HEK293 (cell line): ENCODE measurements around the gene MRPL20.
"Not testable (repeated sequence)": the region's sequence is repeated elsewhere in the genome, so short reads cannot be mapped to it uniquely, and the experiment has no call there.

Experiments used
- HOXA7 ChIP-seq: sonication (generic); formaldehyde crosslinking; IDR thresholded peaks from 2 replicates; pipeline ENCODE4 v1.8.1; 2022; ENCODE audit warnings: missing genetic modification reagents, borderline replicate concordance
- SETDB1 ChIP-seq: IDR thresholded peaks from one replicate; pipeline ENCODE4 v1.6.1; 2017; ENCODE audit warnings: mild to moderate bottlenecking, low read length, moderate library complexity, mixed read lengths; ENCODE audit not compliant: insufficient read length
- ZNF138 ChIP-seq: fragments of 450-650 bp; formaldehyde crosslinking; IDR thresholded peaks from 2 replicates; pipeline ENCODE4 v1.5.1; 2016; ENCODE audit warnings: missing biosample characterization, missing genetic modification characterization, borderline replicate concordance
- ZNF311 ChIP-seq: fragments of 450-650 bp; formaldehyde crosslinking; IDR thresholded peaks from 2 replicates; pipeline ENCODE4 v1.5.1; 2017; ENCODE audit warnings: missing biosample characterization, missing genetic modification characterization, borderline replicate concordance
- ZNF561 ChIP-seq: fragments of 450-650 bp; IDR thresholded peaks from 2 replicates; pipeline ENCODE4 v1.5.1; 2018; ENCODE audit warnings: missing biosample characterization, missing genetic modification characterization, borderline replicate concordance
- TF ChIP-seq, protein P1 (sequence below): IDR thresholded peaks from 2 replicates; pipeline ENCODE4 v1.6.1; 2011; ENCODE audit warnings: mild to moderate bottlenecking, low read depth, low read length, borderline replicate concordance
- TF ChIP-seq, protein P2 (sequence below): fragments of 450-650 bp; formaldehyde crosslinking; IDR thresholded peaks from 2 replicates; pipeline ENCODE4 v1.5.1; 2016; ENCODE audit warnings: missing biosample characterization, missing genetic modification characterization
- TF ChIP-seq, protein P3 (sequence below): fragments of 450-650 bp; formaldehyde crosslinking; IDR thresholded peaks from 2 replicates; pipeline ENCODE4 v1.5.1; 2016; ENCODE audit warnings: missing biosample characterization, missing genetic modification characterization, low read depth

DNA sequence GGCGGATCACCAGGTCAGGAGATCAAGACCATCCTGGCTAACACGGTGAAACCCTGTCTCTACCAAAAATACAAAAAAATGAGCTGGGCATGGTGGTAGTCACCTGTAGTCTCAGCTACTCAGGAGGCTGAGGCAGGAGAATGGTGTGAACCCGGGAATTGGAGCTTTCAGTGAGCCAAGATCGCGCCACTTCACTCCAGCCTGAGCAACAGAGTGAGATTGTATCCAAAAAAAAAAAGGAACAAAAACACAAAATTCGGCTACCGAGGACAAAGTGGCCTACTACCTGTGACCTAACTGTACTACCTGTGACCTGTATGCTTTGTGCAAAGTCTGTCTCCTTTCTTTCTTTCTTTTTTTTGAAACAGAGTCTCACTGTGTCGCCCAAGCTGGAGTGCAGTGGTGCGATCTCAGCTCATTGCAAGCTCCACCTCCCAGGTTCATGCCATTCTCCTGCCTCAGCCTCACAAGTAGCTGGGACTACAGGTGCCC lies 4.1 kb downstream of the MRPL20 start:
- TF ChIP-seq, protein P1, sequence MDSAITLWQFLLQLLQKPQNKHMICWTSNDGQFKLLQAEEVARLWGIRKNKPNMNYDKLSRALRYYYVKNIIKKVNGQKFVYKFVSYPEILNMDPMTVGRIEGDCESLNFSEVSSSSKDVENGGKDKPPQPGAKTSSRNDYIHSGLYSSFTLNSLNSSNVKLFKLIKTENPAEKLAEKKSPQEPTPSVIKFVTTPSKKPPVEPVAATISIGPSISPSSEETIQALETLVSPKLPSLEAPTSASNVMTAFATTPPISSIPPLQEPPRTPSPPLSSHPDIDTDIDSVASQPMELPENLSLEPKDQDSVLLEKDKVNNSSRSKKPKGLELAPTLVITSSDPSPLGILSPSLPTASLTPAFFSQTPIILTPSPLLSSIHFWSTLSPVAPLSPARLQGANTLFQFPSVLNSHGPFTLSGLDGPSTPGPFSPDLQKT = not testable (repeated sequence)
- TF ChIP-seq ZNF561 (tag by site-specific recombination); ZNF311 (tag by site-specific recombination); SETDB1; HOXA7 (CRISPR knock-in tag); ZNF138: not testable (repeated sequence)
- TF ChIP-seq, protein P2, sequence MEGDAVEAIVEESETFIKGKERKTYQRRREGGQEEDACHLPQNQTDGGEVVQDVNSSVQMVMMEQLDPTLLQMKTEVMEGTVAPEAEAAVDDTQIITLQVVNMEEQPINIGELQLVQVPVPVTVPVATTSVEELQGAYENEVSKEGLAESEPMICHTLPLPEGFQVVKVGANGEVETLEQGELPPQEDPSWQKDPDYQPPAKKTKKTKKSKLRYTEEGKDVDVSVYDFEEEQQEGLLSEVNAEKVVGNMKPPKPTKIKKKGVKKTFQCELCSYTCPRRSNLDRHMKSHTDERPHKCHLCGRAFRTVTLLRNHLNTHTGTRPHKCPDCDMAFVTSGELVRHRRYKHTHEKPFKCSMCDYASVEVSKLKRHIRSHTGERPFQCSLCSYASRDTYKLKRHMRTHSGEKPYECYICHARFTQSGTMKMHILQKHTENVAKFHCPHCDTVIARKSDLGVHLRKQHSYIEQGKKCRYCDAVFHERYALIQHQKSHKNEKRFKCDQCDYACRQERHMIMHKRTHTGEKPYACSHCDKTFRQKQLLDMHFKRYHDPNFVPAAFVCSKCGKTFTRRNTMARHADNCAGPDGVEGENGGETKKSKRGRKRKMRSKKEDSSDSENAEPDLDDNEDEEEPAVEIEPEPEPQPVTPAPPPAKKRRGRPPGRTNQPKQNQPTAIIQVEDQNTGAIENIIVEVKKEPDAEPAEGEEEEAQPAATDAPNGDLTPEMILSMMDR (tag by site-specific recombination) = not testable (repeated sequence)
- TF ChIP-seq, protein P3, sequence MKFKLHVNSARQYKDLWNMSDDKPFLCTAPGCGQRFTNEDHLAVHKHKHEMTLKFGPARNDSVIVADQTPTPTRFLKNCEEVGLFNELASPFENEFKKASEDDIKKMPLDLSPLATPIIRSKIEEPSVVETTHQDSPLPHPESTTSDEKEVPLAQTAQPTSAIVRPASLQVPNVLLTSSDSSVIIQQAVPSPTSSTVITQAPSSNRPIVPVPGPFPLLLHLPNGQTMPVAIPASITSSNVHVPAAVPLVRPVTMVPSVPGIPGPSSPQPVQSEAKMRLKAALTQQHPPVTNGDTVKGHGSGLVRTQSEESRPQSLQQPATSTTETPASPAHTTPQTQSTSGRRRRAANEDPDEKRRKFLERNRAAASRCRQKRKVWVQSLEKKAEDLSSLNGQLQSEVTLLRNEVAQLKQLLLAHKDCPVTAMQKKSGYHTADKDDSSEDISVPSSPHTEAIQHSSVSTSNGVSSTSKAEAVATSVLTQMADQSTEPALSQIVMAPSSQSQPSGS (tag by site-specific recombination) = not testable (repeated sequence)
